Adrenal gland (tissue), 12 donors: ENCODE measurements around the gene KLHL25. TPM values are rescaled to one million over a fixed set of nuclear protein-coding genes. Genes with fewer than 3 reads are reported as not detected.

ENCODE experiments used
- DNase-seq, 7 donors: peaks; one replicate each; pipeline ENCODE4 v3.0.0-alpha.2; 2019 to 2020
- H3K27ac ChIP-seq, 5 donors: fragments of 200-600 bp; sonication (generic) in 4 of 5; 1 replicate in 3 of 5; 2 replicates in 2 of 5; pipeline versions ENCODE4 v1.5.1 to v1.8.0; 2016 to 2020; ENCODE audit warnings: mild to moderate bottlenecking in 1 of 5
- H3K27me3 ChIP-seq: fragments of 200-600 bp; 2 replicates; pipeline ENCODE4 v1.8.0; 2021
- H3K36me3 ChIP-seq, 2 donors: fragments of 200-600 bp; replicated peaks in 1 of 2; 1 replicate in 1 of 2; 2 replicates in 1 of 2; pipeline versions ENCODE4 v1.5.1 to v1.8.0; 2018 to 2022
- H3K4me1 ChIP-seq, 2 donors: fragments of 200-600 bp; replicated peaks in 1 of 2; 1 replicate in 1 of 2; 2 replicates in 1 of 2; pipeline versions ENCODE4 v1.5.1 to v1.8.0; 2018 to 2021
- H3K4me3 ChIP-seq, 4 donors: fragments of 200-600 bp; sonication (generic) in 3 of 4; one replicate each; pipeline ENCODE4 v1.5.1; 2016 to 2018
- H3K9me3 ChIP-seq, 3 donors: fragments of 200-600 bp; sonication (generic) in 1 of 3; replicated peaks in 1 of 3; 1 replicate in 2 of 3; 2 replicates in 1 of 3; pipeline versions ENCODE4 v1.5.1 to v1.8.0; 2016 to 2021
- CTCF ChIP-seq, 6 experiments: fragments of 450-650 bp in 4 of 6; fragments of 200-600 bp in 2 of 6; sonication (generic) in 1 of 6; IDR thresholded peaks; 1 replicate in 5 of 6; 2 replicates in 1 of 6; pipeline versions ENCODE4 v1.5.1 to v1.8.0; 2016 to 2021; ENCODE audit warnings: antibody characterized with exemption in 6 of 6, mild to moderate bottlenecking in 2 of 6, moderate library complexity in 1 of 6
- POLR2A ChIP-seq, 2 donors: fragments of 450-650 bp; IDR thresholded peaks; one replicate each; pipeline ENCODE4 v1.6.1; 2017; ENCODE audit warnings: antibody characterized with exemption in 2 of 2, mild to moderate bottlenecking in 2 of 2, moderate library complexity in 1 of 2
- WGBS, 4 donors: extraction: QIAGEN DNeasy Blood & Tissue Kit in 2 of 4; methylation state at CpG; one replicate each; pipeline versions ENCODE4 v1.1.5 to v1.1.7; 2013 to 2017; 5-methylcytosine and 5-hydroxymethylcytosine counted together
- intact Hi-C, 2 donors: fragments of 100-400 bp; cut with DNase I; formaldehyde crosslinking; loops; one replicate each; pipeline versions ENCODE4 v1.14.1 to v1.15.0; 2022 to 2023
- polyA plus RNA-seq, 3 donors: library from polyadenylated mRNA; stranded (reverse); fragments of 200-250 nt in 2 of 3; fragments of 350-450 nt in 1 of 3; fragmentation: Illumina TruSeq in 1 of 3; extraction: RNeasy Lipid Tissue Mini Kit (QIAGEN cat#74804) in 1 of 3; gene quantifications; one replicate each; pipeline ENCODE4 v1.2.3, GENCODE V29; 2013 to 2014
- total RNA-seq, 9 donors: library from RNA; depleted of rRNA in 4 of 9; stranded (reverse); fragments of >200 nt in 4 of 9; fragments of 120-200 nt in 1 of 9; fragmentation: NEBNext Ultra II Directional in 1 of 9; extraction: Animal tissue kit (Norgen Biotek cat#: 25700) in 1 of 9; gene quantifications; one replicate each; pipeline versions ENCODE4 v1.1.0 to v1.2.4, GENCODE V29; 2013 to 2023
- donor health status: healthy with polysubstance abuse.
- donor health status: Bipolar disorder and iron deficiency.
- donor health status: DM: yes; HTN: yes; CAD: no.
- donor health status: DM: no; HTN: no; CAD: no.
- donor health status: DM: no; HTN: no; CAD: no.
- donor health status: DM: yes; HTN: yes; CAD: no.

Gene KLHL25
- total and polyA plus RNA-seq, 12 donors: 1.4 to 6.2 (median 4.1) TPM

GRCh38 chr15:85758655-85758978, 36.1 kb downstream of the KLHL25 start:
- no peaks in the 10 kb centered on the region for H3K9me3 ChIP-seq
- H3K36me3 ChIP-seq: no peaks in the 10 kb centered on the region
- WGBS, 4 donors: 91 to 97% (median 96%) methylated on average over 14 to 21 of the region's 21 CpGs
- intact Hi-C loops: loop anchor here in 1 of 2 donors (5.0 kb wide), 1 partner anchor 34 kb away; the partner anchor contains the start of gene KLHL25
- H3K27ac ChIP-seq: no peak overlapping the region
- DNase-seq: no peak
- H3K4me1 ChIP-seq: peaks cover 0 to 15% of the 10 kb centered on the region in 2 donors
- H3K4me3 ChIP-seq: no peak overlapping the region
- no peaks in the 10 kb centered on the region for H3K27me3 ChIP-seq
- TF ChIP-seq POLR2A (IDR thresholded peaks at IDR 0.05) (no peak), CTCF (IDR thresholded peaks at IDR 0.05) (no peak)

GRCh38 chr15:85757939-85758654, 36.6 kb downstream of the KLHL25 start:
- no peak overlapping the region for H3K4me3 ChIP-seq
- H3K27ac ChIP-seq: no peak overlapping the region
- H3K27me3 ChIP-seq: no peaks in the 10 kb centered on the region
- 95 to 96% (median 95%) methylated on average over 12 to 17 of the region's 17 CpGs for WGBS, 4 donors
- intact Hi-C loops: loop anchor here in 1 of 2 donors (5.0 kb wide), 1 partner anchor 34 kb away; the partner anchor contains the start of gene KLHL25
- H3K36me3 ChIP-seq: no peaks in the 10 kb centered on the region
- no peaks in the 10 kb centered on the region for H3K9me3 ChIP-seq
- TF ChIP-seq CTCF (IDR thresholded peaks at IDR 0.05) (no peak), POLR2A (IDR thresholded peaks at IDR 0.05) (no peak)
- peaks cover 0 to 15% of the 10 kb centered on the region in 2 donors for H3K4me1 ChIP-seq
- DNase-seq: no peak

- peak in 1 of 7 donors; percentile 2 for DNase-seq
- no peak for TF ChIP-seq CTCF (IDR thresholded peaks at IDR 0.05)
- no peak for TF ChIP-seq POLR2A (IDR thresholded peaks at IDR 0.05)
- H3K36me3 ChIP-seq: no peaks in the 10 kb centered on the region
- no peak overlapping the region for H3K27ac ChIP-seq
- H3K27me3 ChIP-seq: no peaks in the 10 kb centered on the region
- H3K9me3 ChIP-seq: no peaks in the 10 kb centered on the region
- intact Hi-C loops: loop anchor here in 1 of 2 donors (5.0 kb wide), 1 partner anchor 35 kb away; the partner anchor contains the start of gene KLHL25
- 90 to 98% (median 93%) methylated on average over 9 to 13 of the region's 13 CpGs for WGBS, 4 donors
- no peak overlapping the region for H3K4me3 ChIP-seq
- H3K4me1 ChIP-seq: peaks cover 0 to 15% of the 10 kb centered on the region in 2 donors
Measured at GRCh38 chr15:85757073-85757938, 37.4 kb downstream of the KLHL25 start.

GRCh38 chr15:85756411-85757072, 38.2 kb downstream of the KLHL25 start:
- Histone ChIP-seq H3K4me3 (no peak overlapping the region), H3K27ac (no peak overlapping the region), H3K36me3 (no peaks in the 10 kb centered on the region), H3K27me3 (no peaks in the 10 kb centered on the region), H3K4me1 (peaks cover 0 to 20% of the 10 kb centered on the region in 2 donors), H3K9me3 (no peaks in the 10 kb centered on the region)
- intact Hi-C loops: loop anchor here in 1 of 2 donors (5.0 kb wide), 1 partner anchor 36 kb away; the partner anchor contains the start of gene KLHL25
- 90 to 100% (median 98%) methylated on average over 4 to 9 of the region's 9 CpGs for WGBS, 4 donors
- TF ChIP-seq CTCF (IDR thresholded peaks at IDR 0.05): no peak
- no peak for TF ChIP-seq POLR2A (IDR thresholded peaks at IDR 0.05)
- DNase-seq: peak in 2 of 7 donors; percentile 2 to 12
